HCT116 (cell line): ENCODE measurements around the gene MTUS2. TPM values are rescaled to one million over a fixed set of nuclear protein-coding genes. Genes with fewer than 3 reads are reported as not detected.

ENCODE experiments used
- ATAC-seq: fragments of 200-7000 bp; cut with Tn5 transposase; 2 replicates; pipeline ENCODE4 v1.9.1; 2020; ENCODE audit warnings: mild to moderate bottlenecking, moderate library complexity
- BruUV-seq: library from RNA; stranded (reverse); fragments of 400-500 nt; replicated peaks from 2 replicates; lab custom pipeline; 2021; lab: Mats Ljungman, UMichigan
- CTCF ChIA-PET: fragments of 300-600 bp; sonication (Branson Sonifier 250); formaldehyde crosslinking; loops from one replicate; lab custom pipeline; 2021; ENCODE audit warnings: antibody characterized with exemption; lab: Charles Lee
- POLR2A ChIA-PET: fragments of 300-600, 350-600 bp; sonication (Branson Sonifier 250); formaldehyde crosslinking; loops from one replicate; lab custom pipeline; 2021; ENCODE audit warnings: antibody characterized with exemption; lab: Charles Lee
- RAD21 ChIA-PET, 2 experiments: fragments of 300-600 bp; sonication (Branson Sonifier 250); formaldehyde crosslinking; loops; one replicate each; lab custom pipeline; 2023; ENCODE audit warnings: low total read pairs in 2 of 2; ENCODE audit not compliant: uncharacterized antibody in 2 of 2, unreplicated experiment in 2 of 2, low non-redundant PET in 1 of 2; lab: Charles Lee
- DNase-seq: peaks from one replicate; pipeline ENCODE4 v3.0.0-alpha.2; 2010; ENCODE audit warnings: low read depth, low spot score
- H2AFZ ChIP-seq: fragments of 200-600 bp; shearing (Covaris generic), sonication (generic); 2 replicates; pipeline ENCODE4 v1.6.1; 2017; ENCODE audit warnings: low read depth, mixed run types, mixed read lengths, antibody characterized with exemption, low read length; ENCODE audit not compliant: poor library complexity, severe bottlenecking
- H3K27ac ChIP-seq: 2 replicates; pipeline ENCODE4 v1.5.1; 2012; ENCODE audit warnings: low read depth, low read length
- H3K27me3 ChIP-seq: fragments of 200-600 bp; sonication (generic); 2 replicates; pipeline ENCODE4 v1.6.1; 2016; ENCODE audit warnings: mixed run types, low read length, mixed read lengths; ENCODE audit not compliant: insufficient read depth
- H3K36me3 ChIP-seq, 2 experiments: fragments of 200-500 bp in 1 of 2; fragments of 200-600 bp in 1 of 2; sonication (Bioruptor generic) in 1 of 2; sonication (generic) in 1 of 2; 2 replicates each; pipeline versions ENCODE4 v1.5.1 to v1.6.1; 2014 to 2016; ENCODE audit warnings: low read length in 2 of 2, inconsistent platforms in 1 of 2, mixed read lengths in 1 of 2, mixed run types in 1 of 2; ENCODE audit not compliant: insufficient read depth in 2 of 2, control insufficient read depth in 1 of 2
- H3K4me1 ChIP-seq, 2 experiments: fragments of 200-600 bp in 1 of 2; sonication (generic) in 1 of 2; 2 replicates each; pipeline versions ENCODE4 v1.5.1 to v1.6.1; 2012 to 2017; ENCODE audit warnings: low read length in 2 of 2, inconsistent platforms in 1 of 2, mild to moderate bottlenecking in 1 of 2, mixed read lengths in 1 of 2, mixed run types in 1 of 2, moderate library complexity in 1 of 2; ENCODE audit not compliant: insufficient read depth in 2 of 2, control insufficient read depth in 1 of 2
- H3K4me2 ChIP-seq: fragments of 200-600 bp; sonication (generic); 2 replicates; pipeline ENCODE4 v1.6.1; 2017; ENCODE audit warnings: mixed run types, low read length, mixed read lengths
- H3K4me3 ChIP-seq, 2 experiments: fragments of 200-600 bp in 1 of 2; sonication (generic) in 1 of 2; replicated peaks in 1 of 2; 2 replicates each; pipeline ENCODE4 v1.5.1; 2011 to 2016; ENCODE audit warnings: low read length in 2 of 2, control low read depth in 1 of 2, low read depth in 1 of 2, mild to moderate bottlenecking in 1 of 2, mixed read lengths in 1 of 2, mixed run types in 1 of 2
- H3K79me2 ChIP-seq: fragments of 200-600 bp; sonication (generic); 2 replicates; pipeline ENCODE4 v1.6.1; 2017; ENCODE audit warnings: mild to moderate bottlenecking, mixed run types, low read length, moderate library complexity, mixed read lengths; ENCODE audit not compliant: insufficient read depth
- H3K9ac ChIP-seq: fragments of 200-600 bp; sonication (generic); 2 replicates; pipeline ENCODE4 v1.6.1; 2016; ENCODE audit warnings: low read length, mixed read lengths
- H3K9me2 ChIP-seq: fragments of 200-600 bp; sonication (generic), shearing (Covaris generic); 2 replicates; pipeline ENCODE4 v1.6.1; 2017; ENCODE audit warnings: mixed run types, mild to moderate bottlenecking, moderate library complexity; ENCODE audit not compliant: insufficient read depth
- H3K9me3 ChIP-seq, 2 experiments: fragments of 200-500 bp in 1 of 2; fragments of 200-600 bp in 1 of 2; sonication (Bioruptor generic) in 1 of 2; sonication (generic) in 1 of 2; 2 replicates each; pipeline ENCODE4 v1.6.1; 2014 to 2017; ENCODE audit warnings: low read length in 2 of 2, mixed read lengths in 2 of 2, inconsistent platforms in 1 of 2, low read depth in 1 of 2, mild to moderate bottlenecking in 1 of 2, mixed run types in 1 of 2, moderate library complexity in 1 of 2; ENCODE audit not compliant: control insufficient read depth in 1 of 2, insufficient read depth in 1 of 2
- H4K20me1 ChIP-seq: fragments of 200-600 bp; sonication (generic), shearing (Covaris generic); 2 replicates; pipeline ENCODE4 v1.6.1; 2017; ENCODE audit warnings: mixed run types, mild to moderate bottlenecking, moderate library complexity; ENCODE audit not compliant: insufficient read depth
- ATF3 ChIP-seq: IDR thresholded peaks from 2 replicates; pipeline ENCODE4 v1.6.1; 2012
- CBX3 ChIP-seq: IDR thresholded peaks from 2 replicates; pipeline ENCODE4 v1.6.1; 2012; ENCODE audit warnings: low read depth
- CEBPB ChIP-seq: IDR thresholded peaks from 2 replicates; pipeline ENCODE4 v1.6.1; 2012; ENCODE audit warnings: low read depth
- CTCF ChIP-seq, 3 experiments: fragments of 200-600 bp in 1 of 3; sonication (generic) in 1 of 3; IDR thresholded peaks in 2 of 3; conservative IDR thresholded peaks in 1 of 3; 2 replicates each; pipeline ENCODE4 v1.5.1; 2012 to 2017; ENCODE audit warnings: low read depth in 2 of 3, low read length in 2 of 3, antibody characterized with exemption in 1 of 3, borderline replicate concordance in 1 of 3, control low read depth in 1 of 3, mild to moderate bottlenecking in 1 of 3, mixed read lengths in 1 of 3, mixed run types in 1 of 3, moderate library complexity in 1 of 3; ENCODE audit not compliant: insufficient read depth in 1 of 3
- ELF1 ChIP-seq: IDR thresholded peaks from 2 replicates; pipeline ENCODE4 v1.6.1; 2012; ENCODE audit warnings: low read depth, borderline replicate concordance
- EZH2phosphoT487 ChIP-seq: fragments of 200-600 bp; IDR thresholded peaks from 2 replicates; pipeline ENCODE4 v1.6.1; 2018; ENCODE audit warnings: antibody characterized with exemption, borderline replicate concordance
- FOSL1 ChIP-seq: IDR thresholded peaks from 2 replicates; pipeline ENCODE4 v1.6.1; 2012; ENCODE audit warnings: low read depth
- JUND ChIP-seq: IDR thresholded peaks from 2 replicates; pipeline ENCODE4 v1.6.1; 2012
- POLR2AphosphoS5 ChIP-seq: IDR thresholded peaks from 2 replicates; pipeline ENCODE4 v1.6.1; 2011; ENCODE audit warnings: mild to moderate bottlenecking, low read depth, low read length, moderate library complexity
- REST ChIP-seq: IDR thresholded peaks from 2 replicates; pipeline ENCODE4 v1.6.1; 2012; ENCODE audit warnings: low read depth
- SIN3A ChIP-seq: IDR thresholded peaks from 2 replicates; pipeline ENCODE4 v1.6.1; 2012; ENCODE audit warnings: low read depth
- SP1 ChIP-seq: IDR thresholded peaks from 2 replicates; pipeline ENCODE4 v1.6.1; 2012; ENCODE audit warnings: low read depth
- SRF ChIP-seq: IDR thresholded peaks from 2 replicates; pipeline ENCODE4 v1.6.1; 2012; ENCODE audit warnings: low read depth
- TCF7L2 ChIP-seq: IDR thresholded peaks from 2 replicates; pipeline ENCODE4 v1.7.0; 2011; ENCODE audit warnings: borderline replicate concordance, inconsistent platforms; ENCODE audit not compliant: insufficient read depth, insufficient read length; ENCODE audit errors: extremely low read depth
- YY1 ChIP-seq: IDR thresholded peaks from 2 replicates; pipeline ENCODE4 v1.6.1; 2011; ENCODE audit warnings: low read length, low read depth, moderate library complexity, mild to moderate bottlenecking; ENCODE audit not compliant: insufficient replicate concordance; ENCODE audit errors: extremely low read depth
- ZFX ChIP-seq: fragments of 450-650 bp; IDR thresholded peaks from 2 replicates; pipeline ENCODE4 v1.6.1; 2017
- intact Hi-C: fragments of 100-400 bp; cut with micrococcal nuclease; formaldehyde crosslinking; loops from 2 replicates; pipeline ENCODE4 v1.10.0; 2022
- total RNA-seq: library from RNA; stranded (reverse); gene quantifications from one replicate; pipeline ENCODE4 v1.2.1, GENCODE V29; 2021; ENCODE audit not compliant: unreplicated experiment

The MTUS2 gene
- total RNA-seq, 1 experiment from 2014 or later, result 0.02 TPM

GRCh38 chr13:29131159-29131558, 311.0 kb downstream of the MTUS2 start:
- Histone ChIP-seq H3K36me3 (no peaks in the 10 kb centered on the region), H2AFZ (no peak overlapping the region), H4K20me1 (no peaks in the 10 kb centered on the region), H3K27ac (no peak overlapping the region), H3K4me1 (no peaks in the 10 kb centered on the region), H3K27me3 (peaks cover 16% of the 10 kb centered on the region), H3K9me2 (no peaks in the 10 kb centered on the region), H3K9me3 (no peaks in the 10 kb centered on the region), H3K4me2 (no peak overlapping the region), H3K4me3 (no peak overlapping the region), H3K79me2 (no peaks in the 10 kb centered on the region), H3K9ac (no peak overlapping the region)
- intact Hi-C loops, result no loop called here
- POLR2A ChIA-PET, result no interaction called here
- TF ChIP-seq SIN3A (no peak), CTCF (IDR thresholded peaks at IDR 0.05 in 2 of 3, conservative IDR thresholded peaks at IDR 0.05 in 1 of 3; ENCODE audit: borderline replicate concordance in 1 of 3, insufficient read depth in 1 of 3, low read depth in 2 of 3, low read length in 2 of 3) (no peak)
- ATAC-seq (no peak), DNase-seq (no peak)
- BruUV-seq, result no TSS peak
- RAD21 ChIA-PET, result no interaction called here
- CTCF ChIA-PET, result no interaction called here

- Histone ChIP-seq H3K9me2 (no peaks in the 10 kb centered on the region), H3K4me1 (no peaks in the 10 kb centered on the region), H3K4me3 (no peak overlapping the region), H3K27me3 (peaks cover 16% of the 10 kb centered on the region), H3K27ac (no peak overlapping the region), H3K79me2 (no peaks in the 10 kb centered on the region), H4K20me1 (no peaks in the 10 kb centered on the region), H3K36me3 (no peaks in the 10 kb centered on the region), H3K9me3 (no peaks in the 10 kb centered on the region), H3K9ac (no peak overlapping the region), H2AFZ (no peak overlapping the region), H3K4me2 (no peak overlapping the region)
- ChIA-PET POLR2A (no interaction called here), RAD21 (no interaction called here), CTCF (no interaction called here)
- intact Hi-C loops, result no loop called here
- ATAC-seq, result no peak
- DNase-seq, result no peak
- BruUV-seq, result no TSS peak
- TF ChIP-seq CEBPB (no peak), CBX3 (no peak), REST (no peak), ZFX (no peak), FOSL1 (no peak), TCF7L2 (no peak), JUND (no peak), POLR2AphosphoS5 (no peak), ELF1 (no peak), SRF (no peak), SP1 (no peak), ATF3 (no peak), EZH2phosphoT487 (no peak), YY1 (no peak)
Measured at GRCh38 chr13:29131881-29132668, 311.9 kb downstream of the MTUS2 start.
